ENCODE data around the gene OR51I2. TPM values are rescaled to one million over a fixed set of nuclear protein-coding genes. Genes with fewer than 3 reads are reported as not detected.

OR51I2 gene
- total and polyA plus RNA-seq, 10 donors = not detected

GRCh38 chr11:5505363-5506048, 56.4 kb downstream of the OR51I2 start:
- no peak for DNase-seq
- intact Hi-C loops (cut with DNase I; ENCODE audit: low total_unique reads) = no loop called here
- no peak overlapping the region for H3K4me3 ChIP-seq
- H3K4me1 ChIP-seq = no peaks in the 10 kb centered on the region
- TF ChIP-seq CTCF (IDR thresholded peaks at IDR 0.05 in 8 of 11, conservative IDR thresholded peaks at IDR 0.05 in 3 of 11) = no peak
- no peak for TF ChIP-seq POLR2A (IDR thresholded peaks at IDR 0.05)
- TF ChIP-seq POLR2AphosphoS5 (IDR thresholded peaks at IDR 0.05) = no peak
- H3K9me3 ChIP-seq = no peaks in the 10 kb centered on the region
- 89 to 95% (median 92%) methylated on average over 9 of the region's 9 CpGs for WGBS, 5 donors
- no peak overlapping the region for H3K27ac ChIP-seq
- peaks cover 0 to 7% (median 0%) of the 10 kb centered on the region in 7 donors for H3K27me3 ChIP-seq (replicated peaks in 1 of 7)
- no peaks in the 10 kb centered on the region for H3K36me3 ChIP-seq

Other genes with a start within 250 kb of the OR51I2 start
- not detected for gene OR51V1, start 248.6 kb upstream of the OR51I2 start, total RNA-seq
- not detected for gene OR51V1, start 248.6 kb upstream of the OR51I2 start, polyA plus RNA-seq
- over 10,000 TPM in 2 of 7 donors, 1,000 to 10,000 TPM in 3, 100 to 1,000 TPM in 2; 465 to 40,257 (median 5,354) TPM for gene HBB, start 222.3 kb upstream of the OR51I2 start, total RNA-seq
- 1,000 to 10,000 TPM in 1 of 3 donors, 100 to 1,000 TPM in 2; 107 to 1,699 (median 207) TPM for gene HBB, start 222.3 kb upstream of the OR51I2 start, polyA plus RNA-seq
- gene HBD, start 214.8 kb upstream of the OR51I2 start, total RNA-seq = 100 to 1,000 TPM in 1 of 7 donors, 10 to 100 TPM in 3, 1 to 10 TPM in 3; 1.5 to 327 (median 20.6) TPM
- gene HBD, start 214.8 kb upstream of the OR51I2 start, polyA plus RNA-seq = 10 to 100 TPM in 1 of 3 donors, 1 to 10 TPM in 2; 1.0 to 12.5 (median 1.5) TPM
- gene HBG1, start 199.5 kb upstream of the OR51I2 start, total RNA-seq = 10 to 100 TPM in 1 of 7 donors, 1 to 10 TPM in 1, not detected in 5; 1.2 to 15.0 TPM
- under 1 TPM in 1 of 3 donors, not detected in 2; 0.21 TPM for gene HBG1, start 199.5 kb upstream of the OR51I2 start, polyA plus RNA-seq
- 10 to 100 TPM in 2 of 7 donors, 1 to 10 TPM in 3, not detected in 2; 1.3 to 19.6 (median 9.1) TPM for gene HBG2, start 194.5 kb upstream of the OR51I2 start, total RNA-seq
- 1 to 10 TPM in 1 of 3 donors, under 1 TPM in 1, not detected in 1; 0.29 to 4.2 TPM for gene HBG2, start 194.5 kb upstream of the OR51I2 start, polyA plus RNA-seq
- 1 to 10 TPM in 1 of 7 donors, under 1 TPM in 1, not detected in 5; 0.64 to 1.8 TPM for gene HBE1, start 179.4 kb upstream of the OR51I2 start, total RNA-seq
- under 1 TPM; 0.21 to 0.37 (median 0.32) TPM for gene HBE1, start 179.4 kb upstream of the OR51I2 start, polyA plus RNA-seq
- not detected for gene OR51B4, start 147.4 kb upstream of the OR51I2 start, total RNA-seq
- not detected for gene OR51B4, start 147.4 kb upstream of the OR51I2 start, polyA plus RNA-seq
- gene OR51B2, start 125.0 kb upstream of the OR51I2 start, total RNA-seq = not detected
- gene OR51B2, start 125.0 kb upstream of the OR51I2 start, polyA plus RNA-seq = not detected
- gene OR51B5, start 105.8 kb upstream of the OR51I2 start, total RNA-seq = 1 to 10 TPM in 3 of 7 donors, under 1 TPM in 4; 0.44 to 3.0 (median 0.89) TPM
- gene OR51B5, start 105.8 kb upstream of the OR51I2 start, polyA plus RNA-seq = not detected
- not detected for gene OR51B6, start 97.8 kb upstream of the OR51I2 start, total RNA-seq
- gene OR51B6, start 97.8 kb upstream of the OR51I2 start, polyA plus RNA-seq = not detected
- not detected for gene OR51M1, start 65.5 kb upstream of the OR51I2 start, total RNA-seq
- gene OR51M1, start 65.5 kb upstream of the OR51I2 start, polyA plus RNA-seq = not detected
- not detected for gene OR51Q1, start 27.2 kb upstream of the OR51I2 start, total RNA-seq
- gene OR51Q1, start 27.2 kb upstream of the OR51I2 start, polyA plus RNA-seq = not detected
- under 1 TPM in 2 of 7 donors, not detected in 5; 0.40 to 0.73 TPM for gene OR51I1, start 7.8 kb upstream of the OR51I2 start, total RNA-seq
- gene OR51I1, start 7.8 kb upstream of the OR51I2 start, polyA plus RNA-seq = not detected
- not detected for gene OR52D1, start 39.4 kb downstream of the OR51I2 start, total RNA-seq
- not detected for gene OR52D1, start 39.4 kb downstream of the OR51I2 start, polyA plus RNA-seq
- 1 to 10 TPM in 3 of 7 donors, under 1 TPM in 4; 0.29 to 3.7 (median 0.52) TPM for gene UBQLN3, start 60.6 kb downstream of the OR51I2 start, total RNA-seq
- not detected for gene UBQLN3, start 60.6 kb downstream of the OR51I2 start, polyA plus RNA-seq
- 1 to 10 TPM in 4 of 7 donors, under 1 TPM in 3; 0.87 to 2.3 (median 1.1) TPM for gene UBQLNL, start 67.4 kb downstream of the OR51I2 start, total RNA-seq
- under 1 TPM; 0.33 to 0.93 (median 0.74) TPM for gene UBQLNL, start 67.4 kb downstream of the OR51I2 start, polyA plus RNA-seq
- gene OR52H1, start 99.2 kb downstream of the OR51I2 start, total RNA-seq = 1 to 10 TPM in 3 of 7 donors, under 1 TPM in 4; 0.27 to 3.3 (median 0.80) TPM
- gene OR52H1, start 99.2 kb downstream of the OR51I2 start, polyA plus RNA-seq = not detected
- not detected for gene OR52B6, start 131.6 kb downstream of the OR51I2 start, total RNA-seq
- not detected for gene OR52B6, start 131.6 kb downstream of the OR51I2 start, polyA plus RNA-seq
- gene TRIM6, start 147.3 kb downstream of the OR51I2 start, total RNA-seq = 1 to 10 TPM; 1.4 to 6.1 (median 4.3) TPM
- 1 to 10 TPM in 2 of 3 donors, under 1 TPM in 1; 0.72 to 2.7 (median 1.1) TPM for gene TRIM6, start 147.3 kb downstream of the OR51I2 start, polyA plus RNA-seq
- gene TRIM34, start 175.7 kb downstream of the OR51I2 start, total RNA-seq = 10 to 100 TPM; 13.7 to 21.8 (median 17.7) TPM
- 10 to 100 TPM in 2 of 3 donors, 1 to 10 TPM in 1; 9.5 to 14.0 (median 10.5) TPM for gene TRIM34, start 175.7 kb downstream of the OR51I2 start, polyA plus RNA-seq
- gene TRIM5, start 235.8 kb downstream of the OR51I2 start, total RNA-seq = 10 to 100 TPM; 31.1 to 44.3 (median 34.2) TPM
- 10 to 100 TPM in 1 of 3 donors, 1 to 10 TPM in 2; 7.8 to 13.6 (median 9.0) TPM for gene TRIM5, start 235.8 kb downstream of the OR51I2 start, polyA plus RNA-seq
- gene TRIM22, start 240.5 kb downstream of the OR51I2 start, total RNA-seq = 100 to 1,000 TPM; 232 to 336 (median 282) TPM
- 100 to 1,000 TPM; 152 to 169 (median 162) TPM for gene TRIM22, start 240.5 kb downstream of the OR51I2 start, polyA plus RNA-seq

All from spleen (tissue), 11 donors.